ENCODE data around the gene GPR132.

DNA sequence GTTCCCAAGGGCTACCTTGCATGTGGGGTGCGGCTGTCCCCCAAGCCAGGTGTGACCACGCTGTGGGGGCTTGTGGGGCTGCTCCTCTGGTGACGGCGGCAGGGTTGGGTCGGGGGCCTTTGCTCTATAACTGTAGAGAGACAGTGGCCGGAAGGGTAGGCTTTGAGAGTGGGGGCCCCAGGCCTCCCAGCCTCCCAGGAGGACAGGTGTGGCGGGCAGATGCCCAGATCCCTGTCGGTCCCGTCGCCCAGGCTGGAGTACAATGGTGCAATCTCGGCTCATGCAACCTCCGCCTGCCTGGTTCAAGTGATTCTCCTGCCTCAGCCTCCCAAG, 2.7 kb upstream of the GPR132 start:
- TF ChIP-seq, protein P1, sequence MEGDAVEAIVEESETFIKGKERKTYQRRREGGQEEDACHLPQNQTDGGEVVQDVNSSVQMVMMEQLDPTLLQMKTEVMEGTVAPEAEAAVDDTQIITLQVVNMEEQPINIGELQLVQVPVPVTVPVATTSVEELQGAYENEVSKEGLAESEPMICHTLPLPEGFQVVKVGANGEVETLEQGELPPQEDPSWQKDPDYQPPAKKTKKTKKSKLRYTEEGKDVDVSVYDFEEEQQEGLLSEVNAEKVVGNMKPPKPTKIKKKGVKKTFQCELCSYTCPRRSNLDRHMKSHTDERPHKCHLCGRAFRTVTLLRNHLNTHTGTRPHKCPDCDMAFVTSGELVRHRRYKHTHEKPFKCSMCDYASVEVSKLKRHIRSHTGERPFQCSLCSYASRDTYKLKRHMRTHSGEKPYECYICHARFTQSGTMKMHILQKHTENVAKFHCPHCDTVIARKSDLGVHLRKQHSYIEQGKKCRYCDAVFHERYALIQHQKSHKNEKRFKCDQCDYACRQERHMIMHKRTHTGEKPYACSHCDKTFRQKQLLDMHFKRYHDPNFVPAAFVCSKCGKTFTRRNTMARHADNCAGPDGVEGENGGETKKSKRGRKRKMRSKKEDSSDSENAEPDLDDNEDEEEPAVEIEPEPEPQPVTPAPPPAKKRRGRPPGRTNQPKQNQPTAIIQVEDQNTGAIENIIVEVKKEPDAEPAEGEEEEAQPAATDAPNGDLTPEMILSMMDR (IDR thresholded peaks at IDR 0.05) = no peak
- no peak for TF ChIP-seq POLR2A (IDR thresholded peaks at IDR 0.05)

Measured in heart left ventricle (tissue), 13 donors.